ENCODE data around the gene TMEM129. TPM values are rescaled to one million over a fixed set of nuclear protein-coding genes. Genes with fewer than 3 reads are reported as not detected.
A peak's percentile ranks its signal among the peaks of the same experiment; 100 is the strongest.

Gene TMEM129
- total and polyA plus RNA-seq, 2 experiments from 2014 or later: 137 to 174 TPM

GRCh38 chr4:1767770-1768366 is 46.7 kb upstream of the TMEM129 start:
- H3K9me3 ChIP-seq (ENCODE audit: low read depth): no peaks in the 10 kb centered on the region
- H3K4me1 ChIP-seq (ENCODE audit: low read depth): peaks cover 18% of the 10 kb centered on the region
- peak overlapping the region; percentile 37 for H3K4me3 ChIP-seq
- no peaks in the 10 kb centered on the region for H3K27me3 ChIP-seq
- peak; percentile 47 for TF ChIP-seq CTCF (IDR thresholded peaks at IDR 0.05; ENCODE audit: low read depth, low read length)
- DNase-seq (ENCODE audit: low read depth in 1 of 2, low spot score in 1 of 2): peak; percentile 42 to 52
- no peak overlapping the region for H3K27ac ChIP-seq
- H3K36me3 ChIP-seq: no peaks in the 10 kb centered on the region

GRCh38 chr4:1767061-1767769 is 46.1 kb upstream of the TMEM129 start:
- peaks cover 13% of the 10 kb centered on the region for H3K4me1 ChIP-seq (ENCODE audit: low read depth)
- DNase-seq (ENCODE audit: low read depth in 1 of 2, low spot score in 1 of 2): peak; percentile 44 to 50
- H3K4me3 ChIP-seq: peak overlapping the region; percentile 37
- H3K9me3 ChIP-seq (ENCODE audit: low read depth): no peaks in the 10 kb centered on the region
- H3K27me3 ChIP-seq: no peaks in the 10 kb centered on the region
- TF ChIP-seq CTCF (IDR thresholded peaks at IDR 0.05; ENCODE audit: low read depth, low read length): no peak
- no peaks in the 10 kb centered on the region for H3K36me3 ChIP-seq
- no peak overlapping the region for H3K27ac ChIP-seq

- no peak for TF ChIP-seq CTCF (IDR thresholded peaks at IDR 0.05; ENCODE audit: low read depth, low read length)
- Histone ChIP-seq H3K4me3 (peak overlapping the region; percentile 37), H3K9me3 (ENCODE audit: low read depth) (no peaks in the 10 kb centered on the region), H3K4me1 (ENCODE audit: low read depth) (peaks cover 10% of the 10 kb centered on the region), H3K27me3 (no peaks in the 10 kb centered on the region), H3K27ac (no peak overlapping the region), H3K36me3 (no peaks in the 10 kb centered on the region)
- peak in 1 of 2 donors; percentile 36 for DNase-seq (ENCODE audit: low read depth in 1 of 2, low spot score in 1 of 2)
Measured at GRCh38 chr4:1766106-1767060, 45.3 kb upstream of the TMEM129 start.

- no peak for TF ChIP-seq CTCF (IDR thresholded peaks at IDR 0.05; ENCODE audit: low read depth, low read length)
- Histone ChIP-seq H3K36me3 (no peaks in the 10 kb centered on the region), H3K27ac (no peak overlapping the region), H3K4me3 (no peak overlapping the region), H3K9me3 (ENCODE audit: low read depth) (no peaks in the 10 kb centered on the region), H3K27me3 (no peaks in the 10 kb centered on the region), H3K4me1 (ENCODE audit: low read depth) (peaks cover 8% of the 10 kb centered on the region)
- no peak for DNase-seq (ENCODE audit: low read depth in 1 of 2, low spot score in 1 of 2)
Measured at GRCh38 chr4:1765409-1766072, 44.4 kb upstream of the TMEM129 start.

GRCh38 chr4:1764670-1765069 is 43.5 kb upstream of the TMEM129 start:
- H3K27me3 ChIP-seq: no peaks in the 10 kb centered on the region
- TF ChIP-seq CTCF (IDR thresholded peaks at IDR 0.05; ENCODE audit: low read depth, low read length): no peak

More at GRCh38 chr4:1764670-1765069, 43.5 kb upstream of the TMEM129 start:
- Histone ChIP-seq H3K9me3 (ENCODE audit: low read depth) (no peaks in the 10 kb centered on the region), H3K4me1 (ENCODE audit: low read depth) (peaks cover 8% of the 10 kb centered on the region), H3K4me3 (no peak overlapping the region), H3K36me3 (no peaks in the 10 kb centered on the region), H3K27ac (no peak overlapping the region)
- no peak for DNase-seq (ENCODE audit: low read depth in 1 of 2, low spot score in 1 of 2)
